ENCODE data around the gene MYCBPAP.

Gene MYCBPAP

GRCh38 chr17:50545311-50545710 lies 37.1 kb downstream of the MYCBPAP start:
- DNase-seq (ENCODE audit: extremely low read depth, insufficient read length), result no peak
- no peak for TF ChIP-seq CTCF (IDR thresholded peaks at IDR 0.05; ENCODE audit: insufficient read depth, low read length, poor library complexity, severe bottlenecking)
- Histone ChIP-seq H3K4me3 (replicated peaks; ENCODE audit: low read depth, low read length) (no peak overlapping the region), H3K36me3 (ENCODE audit: control insufficient read depth, insufficient read depth, low read length) (peaks cover 7% of the 10 kb centered on the region), H3K27me3 (replicated peaks; ENCODE audit: control insufficient read depth, insufficient read depth, low read length) (no peaks in the 10 kb centered on the region)

GRCh38 chr17:50546701-50547034 lies 38.4 kb downstream of the MYCBPAP start:
- Histone ChIP-seq H3K4me3 (replicated peaks; ENCODE audit: low read depth, low read length) (no peak overlapping the region; the same call in 1 of the 2 replicates), H3K36me3 (ENCODE audit: control insufficient read depth, insufficient read depth, low read length) (peaks cover 11% of the 10 kb centered on the region), H3K27me3 (replicated peaks; ENCODE audit: control insufficient read depth, insufficient read depth, low read length) (no peaks in the 10 kb centered on the region)
- TF ChIP-seq CTCF (IDR thresholded peaks at IDR 0.05; ENCODE audit: insufficient read depth, low read length, poor library complexity, severe bottlenecking), result no peak
- DNase-seq (ENCODE audit: extremely low read depth, insufficient read length), result no peak

GRCh38 chr17:50547035-50547735 lies 38.9 kb downstream of the MYCBPAP start, which contains the start of gene SPATA20:
SPATA20 (plus strand) TSS chr17:50547174; CDS start chr17:50547209, 35 bp downstream.
- DNase-seq (ENCODE audit: extremely low read depth, insufficient read length), result peak; percentile 92
- peak; percentile 99 for TF ChIP-seq CTCF (IDR thresholded peaks at IDR 0.05; ENCODE audit: insufficient read depth, low read length, poor library complexity, severe bottlenecking)

GRCh38 chr17:50547736-50548083 lies 39.5 kb downstream of the MYCBPAP start:
- peaks cover 11% of the 10 kb centered on the region for H3K36me3 ChIP-seq (ENCODE audit: control insufficient read depth, insufficient read depth, low read length)
- TF ChIP-seq CTCF (IDR thresholded peaks at IDR 0.05; ENCODE audit: insufficient read depth, low read length, poor library complexity, severe bottlenecking), result no peak
- no peak for DNase-seq (ENCODE audit: extremely low read depth, insufficient read length)
- H3K27me3 ChIP-seq (replicated peaks; ENCODE audit: control insufficient read depth, insufficient read depth, low read length), result no peaks in the 10 kb centered on the region
- peak overlapping the region; percentile 85 for H3K4me3 ChIP-seq (replicated peaks; ENCODE audit: low read depth, low read length)

More at GRCh38 chr17:50547035-50547735, 38.9 kb downstream of the MYCBPAP start, which contains the start of gene SPATA20:
- Histone ChIP-seq H3K36me3 (ENCODE audit: control insufficient read depth, insufficient read depth, low read length) (peaks cover 11% of the 10 kb centered on the region), H3K4me3 (replicated peaks; ENCODE audit: low read depth, low read length) (peak within 1 kb of the TSS; percentile 85), H3K27me3 (replicated peaks; ENCODE audit: control insufficient read depth, insufficient read depth, low read length) (no peaks in the 10 kb centered on the region)

- DNase-seq (ENCODE audit: extremely low read depth, insufficient read length), result no peak
- H3K36me3 ChIP-seq (ENCODE audit: control insufficient read depth, insufficient read depth, low read length), result peaks cover 11% of the 10 kb centered on the region
- H3K4me3 ChIP-seq (replicated peaks; ENCODE audit: low read depth, low read length), result no peak overlapping the region
- H3K27me3 ChIP-seq (replicated peaks; ENCODE audit: control insufficient read depth, insufficient read depth, low read length), result no peaks in the 10 kb centered on the region
- no peak for TF ChIP-seq CTCF (IDR thresholded peaks at IDR 0.05; ENCODE audit: insufficient read depth, low read length, poor library complexity, severe bottlenecking)
Measured at GRCh38 chr17:50548831-50549230, 40.6 kb downstream of the MYCBPAP start.

All from GM06990 (cell line).